NB4 (cell line): Measurements from ENCODE around the gene ELAVL1.

Experiments used
- POLR2A ChIP-seq: IDR thresholded peaks from 2 replicates; pipeline ENCODE4 v1.6.1; 2011; ENCODE audit warnings: mild to moderate bottlenecking; ENCODE audit not compliant: insufficient read length; ENCODE audit errors: extremely low read depth
- TF ChIP-seq, protein P1 (sequence below): IDR thresholded peaks from one replicate; pipeline ENCODE4 v1.5.1; 2012; ENCODE audit warnings: low read depth, low read length

DNA sequence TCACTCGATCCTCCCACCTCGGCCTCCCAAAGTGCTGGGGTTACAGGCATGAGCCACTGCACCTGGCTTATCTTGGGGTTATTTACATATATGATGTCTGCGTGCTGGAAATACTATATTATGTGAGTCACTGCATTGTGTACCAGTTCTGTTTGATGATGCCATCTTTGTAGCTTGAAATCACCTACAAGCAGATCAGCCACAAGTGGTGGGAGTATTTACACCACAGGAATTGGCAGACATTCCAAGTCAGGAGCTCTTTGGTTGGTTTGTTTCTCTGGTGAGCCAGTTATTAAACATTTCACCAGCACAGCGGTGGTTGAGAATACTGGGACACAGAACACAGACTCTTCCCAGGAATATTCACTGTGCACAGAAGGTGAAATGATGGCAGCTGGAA is 57.5 kb downstream of the ELAVL1 start:
- TF ChIP-seq, protein P1, sequence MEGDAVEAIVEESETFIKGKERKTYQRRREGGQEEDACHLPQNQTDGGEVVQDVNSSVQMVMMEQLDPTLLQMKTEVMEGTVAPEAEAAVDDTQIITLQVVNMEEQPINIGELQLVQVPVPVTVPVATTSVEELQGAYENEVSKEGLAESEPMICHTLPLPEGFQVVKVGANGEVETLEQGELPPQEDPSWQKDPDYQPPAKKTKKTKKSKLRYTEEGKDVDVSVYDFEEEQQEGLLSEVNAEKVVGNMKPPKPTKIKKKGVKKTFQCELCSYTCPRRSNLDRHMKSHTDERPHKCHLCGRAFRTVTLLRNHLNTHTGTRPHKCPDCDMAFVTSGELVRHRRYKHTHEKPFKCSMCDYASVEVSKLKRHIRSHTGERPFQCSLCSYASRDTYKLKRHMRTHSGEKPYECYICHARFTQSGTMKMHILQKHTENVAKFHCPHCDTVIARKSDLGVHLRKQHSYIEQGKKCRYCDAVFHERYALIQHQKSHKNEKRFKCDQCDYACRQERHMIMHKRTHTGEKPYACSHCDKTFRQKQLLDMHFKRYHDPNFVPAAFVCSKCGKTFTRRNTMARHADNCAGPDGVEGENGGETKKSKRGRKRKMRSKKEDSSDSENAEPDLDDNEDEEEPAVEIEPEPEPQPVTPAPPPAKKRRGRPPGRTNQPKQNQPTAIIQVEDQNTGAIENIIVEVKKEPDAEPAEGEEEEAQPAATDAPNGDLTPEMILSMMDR, result no peak
- no peak for TF ChIP-seq POLR2A
